HG03097 (cell line): Measurements from ENCODE around the gene APOB.

Experiments used
- ATAC-seq: cut with Tn5 transposase; IDR thresholded peaks from one replicate; pipeline ENCODE4 v1.9.1; 2021; ENCODE audit not compliant: unreplicated experiment, low FRiP score

Gene APOB

GRCh38 chr2:20989404-20989803 lies 54.5 kb downstream of the APOB start:
- ATAC-seq = no peak

DNA sequence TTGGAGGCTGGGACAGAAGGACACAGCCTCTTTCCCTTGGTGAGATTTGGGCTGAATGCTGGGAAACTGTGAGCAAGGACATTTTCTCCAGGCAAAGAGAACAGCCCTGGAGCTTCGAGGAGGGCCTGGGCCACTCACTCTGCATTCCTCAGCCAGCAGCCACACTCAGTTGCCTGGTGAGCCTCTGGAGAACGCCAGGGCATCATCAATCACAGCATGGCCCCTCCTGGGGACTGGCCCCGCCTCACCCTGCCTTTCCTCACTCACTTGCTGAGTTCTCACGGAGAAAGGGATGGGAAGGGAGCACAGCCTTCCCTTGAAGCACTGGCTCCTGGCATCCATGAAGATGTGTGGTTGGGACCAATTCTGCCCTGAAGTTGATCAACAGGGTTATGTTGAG lies 55.0 kb downstream of the APOB start:
- ATAC-seq = no peak

DNA sequence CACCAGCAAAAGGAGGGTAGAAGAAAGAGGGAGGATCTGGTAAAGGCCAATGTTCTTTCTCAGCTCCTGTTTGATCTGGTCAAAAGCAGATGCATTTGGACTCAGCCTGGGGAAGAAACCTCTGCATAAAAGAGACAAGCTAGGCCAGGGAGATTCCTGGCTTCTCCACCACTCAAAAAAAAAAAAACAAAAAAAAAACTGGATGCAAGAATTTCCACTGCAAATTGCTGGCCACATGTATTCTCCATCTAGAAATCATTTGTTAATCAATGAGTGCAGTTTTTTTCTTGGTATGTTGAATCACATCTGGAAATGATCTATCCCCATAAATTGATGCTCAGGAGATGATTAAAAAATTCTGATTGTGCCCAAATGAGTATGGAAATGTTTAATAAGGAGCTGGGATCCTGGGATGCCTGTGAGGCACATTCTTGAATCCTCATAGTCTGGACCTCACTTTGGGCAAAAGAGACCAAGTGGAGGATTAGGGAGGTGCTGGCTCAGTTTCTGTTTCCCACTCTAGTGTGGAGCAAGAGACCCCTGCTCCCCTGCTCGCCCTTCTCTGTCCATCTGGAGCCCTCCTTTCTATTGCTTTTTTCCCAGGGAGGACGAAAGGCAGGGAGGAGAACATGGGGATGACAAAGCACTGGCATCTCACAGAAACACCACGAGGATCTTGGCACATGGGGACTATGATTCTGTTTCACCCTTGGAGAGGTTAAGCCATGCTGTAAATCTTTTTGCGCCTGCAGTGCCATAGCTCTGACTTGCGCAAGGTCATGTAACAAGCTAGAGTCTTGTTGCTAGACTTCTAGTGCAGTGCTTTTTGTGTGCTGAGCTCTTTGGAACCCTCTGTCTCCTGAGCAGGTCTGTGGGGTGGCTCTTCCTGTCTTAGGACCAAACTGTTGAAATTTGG lies 57.6 kb downstream of the APOB start:
- ATAC-seq = no peak

GRCh38 chr2:20985062-20985461 lies 58.8 kb downstream of the APOB start:
- ATAC-seq = no peak

- ATAC-seq = no peak
Observed at GRCh38 chr2:20984408-20984807, 59.5 kb downstream of the APOB start.

- no peak for ATAC-seq
Observed at GRCh38 chr2:20983844-20984243, 60.0 kb downstream of the APOB start.

- no peak for ATAC-seq
Observed at GRCh38 chr2:20982861-20983260, 61.0 kb downstream of the APOB start.

DNA sequence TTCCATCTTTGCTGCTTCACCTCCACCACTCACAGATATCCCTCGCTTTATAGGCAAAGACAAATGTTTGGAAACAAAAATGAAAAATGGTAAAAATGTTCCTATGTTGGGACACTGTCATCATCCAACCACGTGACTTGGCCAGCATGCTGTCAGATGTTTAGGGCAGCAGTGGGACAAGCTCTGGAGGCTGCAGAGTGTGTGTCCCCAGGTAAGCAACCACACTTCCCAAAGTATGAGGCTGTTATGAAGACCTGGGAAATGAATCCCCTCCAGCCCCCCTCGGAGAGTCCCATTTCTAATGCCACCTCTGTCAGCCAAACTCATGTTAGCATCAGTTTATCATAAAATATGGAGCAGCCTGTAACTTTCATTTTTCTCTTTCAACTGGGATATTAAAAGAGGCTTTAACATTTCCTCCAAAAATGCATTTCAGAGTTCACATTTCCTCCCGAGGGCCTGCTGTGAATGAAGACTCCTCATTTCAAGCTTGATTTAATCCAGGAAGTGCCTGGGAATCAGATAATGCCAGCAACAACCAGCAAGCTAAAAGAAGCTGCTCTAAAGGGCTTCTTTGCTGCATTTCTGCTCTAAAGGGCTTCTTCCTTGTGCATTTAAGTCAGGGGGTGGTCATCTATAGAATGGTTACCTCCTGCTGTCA lies 66.2 kb downstream of the APOB start:
- no peak for ATAC-seq

GRCh38 chr2:20976527-20976926 lies 67.3 kb downstream of the APOB start:
- no peak for ATAC-seq

DNA sequence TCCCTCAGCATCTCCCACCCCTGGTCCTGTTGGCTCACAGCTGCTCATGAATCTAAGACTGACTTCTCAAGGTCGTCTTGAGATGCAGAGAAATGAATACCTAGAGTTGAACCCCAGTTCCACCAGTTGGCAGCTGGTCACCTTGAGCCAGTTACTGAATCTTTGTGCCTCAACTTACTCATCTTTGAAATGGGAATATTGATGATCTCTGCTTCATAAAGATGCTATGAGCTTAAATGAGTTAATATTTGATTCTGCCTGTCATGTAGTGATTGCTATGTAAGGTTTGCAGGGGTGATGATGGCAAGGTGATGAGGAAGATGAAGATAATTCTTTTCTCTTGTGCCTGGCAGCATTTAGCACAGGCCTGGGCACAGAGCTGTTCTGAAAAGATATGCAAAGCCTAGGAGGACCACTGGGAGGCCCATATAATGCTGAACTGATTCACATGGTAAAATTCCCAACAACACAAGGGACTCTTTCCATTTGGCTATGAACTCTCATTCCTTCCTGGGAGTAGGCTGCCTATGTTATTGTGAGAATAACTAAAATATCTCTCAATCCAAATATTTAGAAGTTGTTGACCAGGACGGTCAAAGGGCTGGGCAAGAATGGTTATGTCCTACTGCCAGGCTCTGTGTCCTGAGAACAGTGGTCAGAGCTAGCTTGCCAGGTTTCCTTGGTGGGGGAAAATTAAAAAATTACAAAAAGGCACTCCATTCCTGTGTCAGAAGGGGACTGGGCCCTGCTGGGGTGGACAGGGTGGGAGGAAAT lies 70.9 kb downstream of the APOB start:
- no peak for ATAC-seq

- no peak for ATAC-seq
Observed at GRCh38 chr2:20972110-20972509, 71.8 kb downstream of the APOB start.

GRCh38 chr2:20970068-20970467 lies 73.8 kb downstream of the APOB start:
- ATAC-seq = no peak

DNA sequence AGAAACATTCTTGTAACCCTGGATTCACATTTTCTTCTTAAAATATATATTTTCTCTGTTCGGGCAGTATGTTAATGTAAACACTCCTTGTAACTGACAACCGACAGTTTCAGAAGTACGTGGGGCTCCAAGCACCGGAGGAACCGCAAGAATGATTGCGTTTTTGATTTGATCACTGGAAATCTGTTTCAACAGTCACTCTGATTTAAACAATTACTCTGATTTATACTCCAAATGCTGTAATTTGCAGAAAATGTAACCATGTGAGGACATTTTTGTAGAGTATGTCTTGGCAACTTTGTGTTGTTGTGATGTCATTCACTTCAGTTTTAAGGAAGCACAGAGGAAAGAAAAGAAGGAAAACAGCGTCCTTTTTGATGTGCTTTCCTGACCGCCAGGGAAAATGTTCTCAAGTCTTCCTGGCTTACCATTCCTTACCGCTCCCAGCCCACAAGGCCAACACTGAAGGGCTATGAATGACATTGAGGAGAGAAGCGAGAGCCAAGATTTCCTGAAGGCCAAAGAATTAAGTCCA lies 77.7 kb downstream of the APOB start:
- no peak for ATAC-seq

- no peak for ATAC-seq
Observed at GRCh38 chr2:20965221-20965620, 78.7 kb downstream of the APOB start.

GRCh38 chr2:20963867-20964266 lies 80.0 kb downstream of the APOB start:
- no peak for ATAC-seq

- ATAC-seq = peak; percentile 59
Observed at GRCh38 chr2:20962939-20963557, 80.8 kb downstream of the APOB start.

- no peak for ATAC-seq
Observed at GRCh38 chr2:20961858-20962257, 82.0 kb downstream of the APOB start.

DNA sequence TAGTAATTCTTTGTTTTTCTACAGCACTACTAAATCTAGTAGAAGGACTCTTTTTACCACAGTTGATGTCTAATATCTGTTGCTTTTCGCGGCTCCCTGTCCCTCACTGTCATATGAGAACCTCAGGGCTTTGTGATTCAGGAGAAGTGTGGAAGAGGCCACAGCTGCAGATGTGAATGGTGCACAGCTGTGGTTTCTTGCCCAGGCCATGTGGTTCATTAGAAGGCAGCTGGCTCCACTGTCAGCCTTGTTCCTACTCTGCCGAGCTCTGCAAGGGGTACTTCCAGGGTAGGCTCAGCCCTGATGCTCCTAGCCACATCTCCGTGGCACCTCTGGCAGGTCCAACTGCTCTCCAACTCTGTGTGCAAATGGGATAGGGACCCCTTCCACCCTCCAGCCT lies 83.9 kb downstream of the APOB start:
- ATAC-seq = no peak

DNA sequence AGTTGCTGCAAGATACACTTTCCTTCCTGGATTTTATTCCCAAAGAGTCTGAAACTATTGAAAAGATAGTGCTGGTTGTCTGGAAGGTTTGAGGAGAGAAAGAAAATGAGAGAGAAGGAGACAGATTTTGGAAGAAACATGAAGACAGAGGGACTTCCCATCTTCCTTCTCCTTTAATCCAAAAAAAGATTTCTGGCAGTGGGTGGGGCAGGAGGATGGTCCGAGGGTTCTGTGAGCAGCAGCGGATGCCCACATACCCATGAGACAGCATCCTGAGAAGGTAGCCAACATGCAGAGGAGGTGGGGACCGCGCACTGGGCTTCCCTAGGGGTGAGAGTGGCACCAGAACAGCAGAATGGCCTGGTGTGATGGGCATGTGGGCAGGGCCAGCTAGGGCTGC lies 84.6 kb downstream of the APOB start:
- ATAC-seq = no peak

DNA sequence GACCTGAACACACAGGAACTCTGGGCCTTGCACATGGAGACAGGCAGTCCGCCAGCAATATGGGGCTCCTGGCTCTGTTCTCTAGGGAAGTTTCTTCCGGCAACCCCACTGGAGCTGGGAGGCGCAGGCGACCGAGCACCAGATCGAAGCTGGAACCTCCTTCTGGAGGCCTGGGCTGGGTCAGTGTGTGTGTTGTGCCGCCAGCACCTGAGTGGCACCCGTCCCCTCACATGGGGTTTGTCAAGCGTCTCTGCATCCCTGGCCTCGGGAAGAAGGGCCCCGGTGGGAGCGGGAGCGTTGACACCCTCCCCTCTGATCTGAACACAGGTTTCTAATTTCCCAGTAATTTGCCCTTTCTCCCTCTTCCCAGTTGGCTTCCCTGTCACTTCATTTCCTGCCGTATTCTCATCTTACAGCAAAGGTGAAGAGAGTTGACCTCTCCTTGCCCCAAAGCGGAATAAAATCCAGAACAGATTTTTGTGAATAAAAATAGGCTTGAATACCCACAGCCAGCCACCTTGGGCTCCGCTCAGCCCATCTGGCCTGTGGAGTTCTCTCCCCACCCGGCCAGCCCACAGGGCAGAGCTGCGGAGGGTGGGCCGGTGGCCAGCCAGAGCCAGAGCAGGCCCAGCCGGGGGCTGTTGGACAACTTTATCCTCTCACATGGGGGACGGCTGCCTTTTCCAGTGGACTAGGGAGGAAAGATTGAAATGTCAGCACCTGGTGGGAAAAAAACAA lies 85.9 kb downstream of the APOB start:
- no peak for ATAC-seq
